Stimulated activated CD8-positive, alpha-beta memory T cell treated with anti-CD3 and anti-CD28 coated beads, Interleukin-4, amount 100 ng/mL, for 1 hour (primary cell): ENCODE data around the gene SFT2D2.

ENCODE experiments used
- DNase-seq, 2 donors: peaks; one replicate each; pipeline ENCODE4 v3.0.0-alpha.2; 2020; ENCODE audit warnings: low read depth in 2 of 2, low spot score in 1 of 2

The SFT2D2 gene

DNA sequence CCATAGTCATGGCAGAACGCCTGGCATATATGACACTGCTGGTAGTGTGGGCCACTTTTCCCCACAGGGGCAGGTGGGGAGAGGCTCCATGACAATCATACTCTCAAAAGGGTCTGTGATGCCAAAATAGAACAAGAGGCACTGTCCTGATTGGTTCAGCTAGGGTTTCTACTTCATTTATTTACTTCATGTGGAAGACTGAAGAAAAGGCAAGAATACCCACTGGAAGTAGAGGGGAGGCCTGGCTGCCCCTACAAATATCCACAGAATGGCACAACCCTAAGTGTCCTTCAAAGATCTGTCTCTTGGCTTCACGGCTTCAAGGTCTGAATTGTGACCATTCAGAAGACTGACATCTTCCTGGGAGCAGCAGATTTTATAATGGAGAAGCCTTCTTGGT is 4.5 kb upstream of the SFT2D2 start:
- DNase-seq: no peak

DNA sequence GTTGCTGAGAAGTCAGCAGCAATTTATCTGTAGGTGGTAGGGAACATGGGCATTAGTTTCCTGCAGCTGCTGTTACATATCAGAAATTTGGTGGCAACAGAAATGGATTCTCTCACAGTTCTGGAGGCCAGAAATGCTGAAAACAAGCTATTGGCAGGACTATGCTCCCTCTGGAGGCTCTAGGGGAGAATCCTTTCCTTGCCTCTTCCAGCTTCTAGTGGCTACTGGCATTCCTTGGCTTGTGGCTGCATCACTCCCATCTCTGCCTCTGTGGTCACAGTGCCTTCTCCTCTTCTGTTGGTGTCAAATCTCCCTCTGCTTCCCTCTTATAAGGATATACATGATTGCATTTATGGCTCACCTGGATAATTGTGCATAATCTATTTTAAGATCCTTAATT is 2.5 kb upstream of the SFT2D2 start:
- DNase-seq: no peak

DNA sequence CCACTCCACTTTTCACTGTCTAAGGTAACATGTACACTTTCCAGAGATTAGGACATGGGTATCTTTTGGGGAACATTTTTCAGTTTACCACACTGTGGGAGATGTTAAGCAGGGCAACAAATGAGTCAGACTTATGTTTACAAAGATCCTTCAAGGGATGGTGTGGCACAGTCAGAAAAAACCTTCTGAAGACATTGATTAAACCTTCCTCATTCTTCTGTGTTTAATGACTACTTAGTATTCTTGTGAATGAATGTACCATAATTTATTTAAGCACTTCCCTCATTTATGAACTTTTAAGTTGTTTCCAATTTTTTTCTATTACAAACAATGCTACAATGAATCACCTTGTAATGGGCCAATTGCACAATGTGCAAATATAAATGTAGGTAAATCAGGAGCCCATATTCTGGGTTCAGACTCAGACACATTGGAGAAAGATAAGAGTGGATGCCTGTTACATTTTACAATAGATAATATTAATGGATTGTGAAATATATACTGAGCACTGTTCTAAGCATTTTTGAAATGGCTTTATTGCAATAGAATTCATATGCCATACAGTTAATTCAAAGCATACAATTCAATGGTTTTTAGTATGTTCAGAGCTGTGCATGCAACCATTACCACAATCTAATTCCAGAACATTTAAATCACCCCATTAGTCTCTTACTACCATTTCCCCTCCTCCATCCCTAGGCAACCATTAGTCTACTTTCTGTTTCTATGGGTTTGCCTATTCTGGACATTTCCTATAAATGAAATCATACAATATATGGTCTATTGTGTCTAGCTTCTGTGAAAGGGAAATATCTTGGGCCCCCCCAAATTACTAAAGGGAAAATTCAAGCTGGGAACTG is 1.9 kb upstream of the SFT2D2 start:
- no peak for DNase-seq

DNA sequence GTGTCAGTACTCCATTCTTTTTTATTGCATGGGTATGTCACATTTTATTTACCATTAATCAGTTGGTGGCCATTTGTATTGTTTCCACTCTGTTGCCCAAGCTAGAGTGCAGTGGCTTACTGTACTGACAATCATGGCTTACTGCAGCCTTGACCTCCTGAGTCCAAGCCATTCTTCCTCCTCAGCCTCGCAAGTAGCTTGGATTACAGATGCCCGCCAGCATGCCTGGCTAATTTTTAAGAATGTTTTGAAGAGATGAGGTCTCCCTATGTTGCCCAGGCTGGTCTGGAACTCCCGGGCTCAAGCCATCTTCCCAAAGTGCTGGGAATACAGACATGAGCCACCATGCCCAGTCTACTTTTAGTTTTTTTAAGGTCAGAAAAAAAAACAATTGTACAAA is 813 bp upstream of the SFT2D2 start:
- no peak for DNase-seq

DNA sequence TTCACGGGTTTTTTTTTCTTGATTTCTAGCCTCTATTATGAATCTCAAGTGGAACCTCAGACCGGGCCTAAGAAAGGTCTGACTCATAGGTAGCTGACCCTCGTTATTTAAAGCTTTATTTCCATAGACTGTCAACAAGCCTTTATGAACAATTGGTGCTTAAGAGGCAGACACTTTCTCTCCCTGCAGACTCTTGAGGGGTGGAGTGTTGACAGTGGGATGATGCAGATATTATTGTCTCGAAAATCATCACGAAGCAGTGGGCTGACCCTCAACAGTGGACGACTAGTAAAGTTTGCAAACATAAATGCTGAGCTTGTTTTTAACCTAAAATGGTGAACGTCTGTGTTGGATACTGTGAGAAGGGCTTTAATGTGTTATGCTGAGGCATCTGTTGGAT is 1.8 kb downstream of the SFT2D2 start:
- no peak for DNase-seq

DNA sequence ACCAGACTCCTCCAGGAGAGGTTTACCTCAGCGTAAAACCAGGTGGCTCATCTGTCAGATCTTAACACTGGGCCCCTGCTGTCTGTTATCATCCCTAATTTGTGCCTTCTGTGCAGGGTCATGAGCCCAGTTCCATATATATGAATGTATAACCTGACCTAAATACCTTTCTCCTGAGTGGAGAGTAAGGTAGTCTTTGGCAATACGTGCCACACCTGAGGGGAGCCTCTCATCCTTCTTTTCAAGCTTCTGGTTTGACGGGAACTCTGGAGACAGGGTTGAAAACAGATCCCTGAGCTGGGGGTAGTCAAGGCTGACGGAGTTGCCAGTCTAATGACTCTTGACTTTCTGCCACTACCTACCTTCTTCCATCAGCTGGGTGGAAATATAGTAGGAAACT is 4.1 kb downstream of the SFT2D2 start:
- DNase-seq: no peak

DNA sequence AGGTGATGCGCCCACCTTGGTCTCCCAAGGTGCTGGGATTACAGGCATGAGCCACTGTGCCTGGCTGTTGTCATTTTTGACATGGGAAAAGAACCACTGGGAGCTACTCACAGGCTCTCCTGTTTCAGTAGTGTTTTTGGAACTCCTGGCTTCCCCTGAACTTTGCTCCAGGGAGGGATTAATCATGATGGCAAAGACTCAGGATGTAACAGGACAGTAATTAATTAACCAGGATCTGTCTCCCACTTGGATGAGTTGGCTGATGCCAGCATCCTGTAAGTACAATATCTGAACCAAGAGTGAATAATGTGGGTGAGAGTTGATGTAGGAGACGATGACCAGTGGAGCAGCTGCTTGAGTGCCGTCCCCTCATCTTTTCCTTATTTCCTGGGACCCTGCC is 4.9 kb downstream of the SFT2D2 start:
- no peak for DNase-seq

DNA sequence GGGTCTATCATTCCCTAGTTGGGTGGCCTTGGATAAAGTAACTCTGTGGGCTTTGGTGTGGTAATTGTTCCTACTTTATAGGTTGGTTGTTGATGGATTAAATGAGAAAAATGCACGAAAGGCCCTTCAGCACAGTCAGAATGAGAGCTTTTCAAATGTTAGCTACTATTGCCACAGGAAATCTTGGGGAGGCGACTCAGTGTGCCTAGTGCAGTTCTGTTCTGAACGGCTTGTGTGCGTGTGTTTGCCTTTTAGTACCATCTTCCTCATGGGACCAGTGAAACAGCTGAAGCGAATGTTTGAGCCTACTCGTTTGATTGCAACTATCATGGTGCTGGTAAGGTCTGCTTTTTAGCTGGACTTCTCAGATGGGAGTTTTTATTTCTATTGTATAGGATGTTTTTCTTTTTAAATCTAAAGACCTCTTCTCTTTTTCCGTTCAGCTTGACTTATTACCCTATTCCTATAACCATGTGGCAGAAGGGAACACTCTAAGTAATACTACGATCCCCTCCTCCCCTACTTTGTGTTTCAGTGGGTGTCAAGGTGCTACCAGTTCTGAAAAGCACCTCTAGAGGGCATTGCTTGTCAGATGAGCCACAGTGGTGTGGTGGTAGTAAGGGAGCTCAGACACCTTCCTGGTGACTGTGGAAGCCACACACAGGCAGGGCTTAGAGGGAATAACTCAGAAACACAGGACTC is 9.2 kb downstream of the SFT2D2 start:
- no peak for DNase-seq

DNA sequence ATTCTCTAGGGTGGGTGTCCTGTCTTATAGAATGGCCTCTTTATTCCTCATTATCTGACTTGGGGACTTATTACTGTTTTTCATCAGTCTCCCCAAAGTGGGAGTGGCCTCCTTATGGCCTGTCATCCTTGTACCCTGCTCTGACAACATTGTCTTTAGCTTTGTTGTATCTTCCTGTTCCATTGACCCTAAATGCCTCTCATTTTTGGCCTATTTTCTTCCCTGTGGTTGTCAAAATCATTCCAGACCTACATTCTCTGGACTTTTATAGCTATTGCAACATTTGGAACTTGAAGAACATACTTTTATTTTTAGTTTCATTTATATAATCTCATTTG is 9.7 kb downstream of the SFT2D2 start:
- no peak for DNase-seq

DNA sequence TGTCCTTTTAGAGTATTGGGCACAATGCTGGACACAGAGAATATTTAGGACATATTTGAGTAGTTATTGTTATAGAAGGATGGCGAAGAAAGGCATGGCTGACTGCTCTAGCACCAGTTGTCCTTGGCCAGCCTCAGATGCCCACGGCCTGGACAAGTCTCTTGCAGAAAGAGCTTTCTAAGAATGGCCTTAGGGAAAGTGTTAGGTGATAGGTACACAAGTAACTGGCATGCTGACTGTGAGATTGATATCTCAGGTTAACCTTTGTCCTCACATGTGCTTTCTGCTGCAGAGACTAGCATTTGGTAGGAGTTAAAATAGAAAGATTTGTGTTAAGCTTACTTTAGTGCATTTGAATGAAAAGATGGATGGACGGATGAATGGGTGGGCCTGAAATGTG is 10.1 kb downstream of the SFT2D2 start:
- no peak for DNase-seq

DNA sequence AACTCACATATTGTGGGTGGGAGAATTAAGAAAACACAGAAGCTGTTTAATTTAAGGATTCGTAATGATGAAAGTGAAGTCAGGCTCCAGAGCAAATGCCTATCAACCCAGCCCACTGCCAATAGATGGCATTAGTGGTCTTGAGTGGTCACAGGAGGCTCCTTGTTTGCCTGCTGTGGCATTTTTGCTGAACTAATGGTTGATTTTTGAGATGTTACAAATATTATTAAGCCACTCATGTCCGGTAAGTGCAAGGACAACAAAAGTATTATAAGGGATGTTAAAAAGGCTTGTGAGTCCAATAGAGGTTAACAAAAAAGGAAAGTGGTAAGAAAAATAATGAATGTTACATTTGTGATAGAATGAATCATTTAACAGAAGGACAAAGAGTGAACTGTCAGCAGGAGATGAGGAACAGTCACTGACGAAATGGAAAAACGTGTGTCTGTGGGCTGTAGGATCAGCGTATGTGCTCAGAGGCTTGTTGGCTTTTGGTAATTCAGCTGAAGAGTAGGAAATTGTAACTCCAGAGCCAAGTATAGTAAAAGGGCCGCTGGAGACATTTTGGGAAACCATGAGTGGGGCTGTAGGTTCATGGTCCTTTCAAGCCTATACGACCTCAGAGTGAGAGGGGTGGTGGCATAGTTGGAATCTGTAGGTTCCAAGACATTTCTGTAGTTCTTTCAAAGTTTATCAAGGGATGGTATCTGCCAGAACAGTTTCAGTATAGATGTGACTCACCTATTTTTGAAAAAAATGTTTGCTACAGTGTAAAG is 11.2 kb downstream of the SFT2D2 start:
- DNase-seq: no peak

DNA sequence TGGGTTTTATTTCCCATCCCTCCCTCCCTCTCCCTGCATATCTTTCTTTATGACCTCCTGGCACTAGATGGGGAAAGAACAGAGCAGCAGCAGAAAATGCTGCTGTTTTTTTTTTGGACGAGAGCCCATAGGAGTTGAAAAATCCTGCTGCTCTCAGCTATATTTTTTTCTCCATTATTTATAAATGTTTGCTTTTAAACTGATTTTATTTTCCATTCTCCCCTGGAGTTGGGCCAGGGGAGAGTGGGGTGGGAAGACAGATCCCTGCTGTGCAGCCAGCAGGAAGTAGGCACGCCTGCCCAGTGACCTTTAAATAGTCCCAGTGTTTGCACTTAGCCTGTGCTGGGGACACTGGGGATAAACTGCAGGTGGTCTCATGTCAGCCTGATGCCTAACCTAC is 17.4 kb downstream of the SFT2D2 start:
- DNase-seq: no peak

DNA sequence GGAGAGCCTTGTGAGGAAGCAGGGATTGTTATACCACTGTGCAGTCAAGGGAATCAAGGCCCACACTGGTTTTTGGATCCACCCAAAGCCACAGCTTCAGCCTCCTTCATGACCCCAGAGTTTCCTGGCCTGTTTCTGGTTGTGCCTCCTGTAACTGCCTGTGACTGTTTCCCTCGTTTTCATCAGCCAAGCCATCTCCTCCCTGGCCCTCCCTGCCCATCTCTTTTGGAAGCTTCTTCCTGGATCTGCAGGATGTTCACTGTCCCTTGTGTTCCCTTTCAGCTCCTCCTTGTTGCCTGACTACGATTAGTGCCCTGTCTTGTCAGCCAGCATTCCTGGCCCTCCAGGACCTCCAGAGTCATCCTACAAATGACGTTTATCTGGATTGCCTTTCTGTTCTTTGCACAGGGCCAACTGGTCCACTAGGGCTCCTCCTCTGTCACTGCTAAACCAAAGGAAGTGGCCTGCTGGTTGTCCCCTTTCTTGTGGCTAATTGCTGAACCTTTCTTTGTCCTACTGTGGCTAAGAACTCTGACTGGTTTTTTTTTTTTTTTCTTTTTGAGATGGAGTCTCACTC is 17.9 kb downstream of the SFT2D2 start:
- DNase-seq: no peak

DNA sequence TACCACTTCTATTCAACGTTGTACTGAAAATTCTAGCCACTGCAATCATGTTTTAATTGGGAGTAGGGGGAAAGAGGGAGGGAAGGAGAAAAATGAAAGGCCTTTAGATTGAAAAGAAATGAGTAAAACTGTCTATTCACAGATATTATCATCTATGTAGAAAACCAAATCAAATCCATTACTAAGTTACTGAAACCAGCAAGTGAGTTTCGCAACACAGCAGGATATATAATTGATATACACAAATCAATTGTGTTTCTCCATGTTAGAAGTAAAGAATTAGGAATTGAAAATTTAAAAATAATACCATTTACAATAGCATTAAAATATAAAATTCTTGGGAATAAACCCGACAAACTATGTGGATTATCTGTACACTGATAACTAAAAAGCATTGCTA is 19.2 kb downstream of the SFT2D2 start:
- DNase-seq: no peak

DNA sequence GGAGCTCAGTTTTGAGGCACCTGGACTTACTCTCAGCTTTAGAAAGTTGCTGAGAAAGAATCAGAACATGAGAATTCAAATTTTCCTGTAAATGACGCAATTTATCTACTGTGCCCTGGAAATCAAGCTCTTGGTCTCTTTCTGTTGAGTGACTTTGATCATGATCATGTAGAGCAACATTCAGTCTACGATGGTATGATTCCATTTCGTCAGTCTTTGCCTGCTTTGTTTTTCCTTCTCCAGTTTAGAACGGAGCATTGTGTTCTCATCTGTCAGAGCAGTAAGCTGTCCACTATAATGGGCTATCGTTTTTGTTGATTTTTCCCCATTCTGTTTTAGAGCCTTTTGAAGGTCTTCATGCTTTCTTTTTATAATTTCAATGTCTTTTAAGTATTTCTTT is 20.7 kb downstream of the SFT2D2 start:
- no peak for DNase-seq

DNA sequence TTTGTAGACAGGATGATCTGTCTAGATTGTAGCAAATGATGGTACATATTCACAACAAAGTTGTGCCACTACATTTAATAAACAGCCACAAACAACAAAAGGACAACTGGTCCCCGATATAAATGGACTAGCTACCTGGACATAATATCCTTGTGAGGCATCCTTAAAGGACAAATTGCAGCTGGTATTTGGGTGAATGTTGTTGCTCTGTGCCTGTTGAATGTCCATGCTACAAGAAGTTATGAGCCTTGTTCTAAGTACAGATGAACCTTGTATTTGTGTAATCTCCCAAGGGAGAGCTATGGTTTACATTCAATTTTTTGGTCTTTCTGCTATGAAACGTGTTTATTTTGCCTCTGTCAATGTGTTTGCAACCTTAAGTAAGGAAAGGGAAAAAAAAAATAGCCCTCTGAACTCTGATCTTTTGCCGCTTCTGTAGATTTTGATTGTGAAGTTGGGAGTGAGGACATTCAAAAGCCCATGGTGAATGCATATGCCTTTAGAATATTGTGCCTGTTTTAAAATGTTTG is 26.5 kb downstream of the SFT2D2 start:
- no peak for DNase-seq

DNA sequence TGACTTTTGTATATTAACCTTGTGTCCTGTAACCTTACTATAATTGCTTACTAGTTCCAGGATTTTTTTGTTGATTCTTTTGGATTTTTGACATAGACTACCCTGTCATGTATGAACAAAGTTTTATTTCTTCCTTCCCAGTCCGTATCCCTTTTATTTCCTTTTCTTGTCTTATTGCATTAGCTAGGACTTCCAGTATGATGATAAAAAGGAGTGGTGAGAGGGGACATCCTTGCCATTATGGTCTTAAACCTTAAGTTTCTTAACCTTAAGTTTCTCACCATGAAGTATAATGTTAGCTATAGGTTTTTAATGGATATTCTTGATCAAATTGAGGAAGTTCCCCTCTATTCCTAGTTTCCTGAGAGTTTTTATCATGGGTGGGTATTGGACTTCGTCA is 30.4 kb downstream of the SFT2D2 start:
- no peak for DNase-seq

DNA sequence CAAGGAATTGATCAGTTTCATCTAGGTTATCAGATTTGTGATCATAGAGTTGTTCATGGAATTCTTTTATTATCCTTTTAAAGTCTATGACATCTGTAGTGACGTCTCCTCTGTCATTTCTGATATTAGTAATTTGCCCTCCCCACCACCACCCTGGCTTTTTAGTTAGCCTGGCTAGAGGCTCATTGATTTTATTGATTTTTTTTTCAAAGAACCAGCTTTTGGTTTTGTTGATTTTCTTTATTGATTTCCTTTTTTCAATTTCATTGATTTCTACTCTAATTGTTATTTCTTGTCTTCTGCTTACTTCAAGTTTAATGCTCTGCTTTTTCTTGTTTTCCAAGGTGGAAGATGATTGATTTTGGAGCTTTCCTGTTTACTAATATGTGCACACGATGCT is 31.6 kb downstream of the SFT2D2 start:
- no peak for DNase-seq

DNA sequence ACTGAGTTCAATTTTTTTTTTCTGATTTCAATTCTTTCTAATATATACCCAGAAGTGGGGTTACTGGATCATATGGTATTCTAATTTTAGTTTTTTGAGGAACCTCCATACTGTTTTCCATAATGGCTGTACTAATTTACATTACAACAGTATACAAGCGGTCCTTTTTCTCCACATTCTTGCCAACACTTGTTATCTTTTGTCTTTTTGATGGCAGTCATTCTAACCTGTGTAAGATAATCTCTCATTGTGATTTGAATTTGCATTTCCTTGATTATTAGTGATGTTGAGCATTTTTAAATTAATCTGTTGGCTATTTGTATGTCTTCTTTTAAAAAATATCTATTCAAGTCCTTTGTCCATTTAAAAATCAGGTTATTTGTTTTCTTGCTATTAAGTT is 33.8 kb downstream of the SFT2D2 start:
- DNase-seq: no peak

DNA sequence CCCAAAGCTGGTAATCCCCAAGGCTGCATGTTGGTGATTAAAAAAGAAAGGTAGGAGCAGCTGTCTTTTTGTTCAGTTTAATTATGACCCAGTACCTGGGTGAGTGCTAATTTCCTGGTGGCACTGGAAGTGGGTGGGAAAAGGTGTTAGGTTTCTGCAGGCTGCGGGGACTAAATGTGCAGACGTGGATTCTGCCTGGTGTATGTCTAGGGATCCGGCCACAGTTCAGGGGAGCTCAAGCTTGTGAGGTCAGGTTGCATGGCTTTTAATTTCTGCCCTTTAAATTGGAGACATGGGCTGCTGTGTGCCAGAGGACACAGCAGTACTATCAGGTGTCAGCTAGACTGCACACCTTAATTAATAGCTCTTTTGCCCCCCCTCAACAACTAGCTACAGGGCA is 34.6 kb downstream of the SFT2D2 start:
- DNase-seq: no peak

DNA sequence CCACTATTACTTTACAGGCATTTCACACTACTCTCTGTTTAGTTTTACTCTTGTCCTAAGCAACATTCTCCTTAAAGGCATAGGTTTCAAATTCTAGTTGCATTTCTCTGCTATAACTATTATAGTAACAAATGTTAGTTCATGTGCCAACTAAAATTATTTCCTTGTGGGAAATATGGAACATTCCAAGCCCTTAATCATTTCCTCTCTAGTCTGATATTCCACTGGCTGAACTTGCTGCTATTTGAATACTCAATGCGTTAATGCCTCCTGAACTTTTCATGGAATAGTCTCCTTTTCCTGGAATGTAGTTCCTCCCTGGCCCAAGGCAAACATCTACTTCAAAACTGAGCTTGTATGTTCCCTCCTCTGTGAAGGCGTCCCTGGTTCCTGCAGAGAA is 35.6 kb downstream of the SFT2D2 start:
- DNase-seq: no peak

DNA sequence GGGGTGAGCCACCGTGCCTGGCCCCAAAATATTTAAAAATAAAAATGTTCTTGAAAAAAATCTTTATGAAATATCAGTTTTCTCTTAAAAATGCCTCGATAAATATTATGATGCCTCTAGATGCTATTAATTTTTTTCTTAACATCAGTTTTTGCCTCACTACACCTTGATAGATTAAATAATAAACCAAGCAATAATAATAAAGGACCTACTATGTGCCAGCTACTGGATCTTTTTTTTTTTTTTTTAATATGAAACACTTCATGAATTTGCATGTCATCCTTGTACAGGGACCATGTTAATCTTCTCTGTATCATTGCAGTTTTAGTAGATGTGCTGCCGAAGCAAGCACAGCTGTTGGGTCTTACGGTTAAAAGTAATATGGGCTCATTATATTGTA is 37.3 kb downstream of the SFT2D2 start:
- no peak for DNase-seq
